ENCODE results near the gene GRIFIN.
A peak's percentile ranks its signal among the peaks of the same experiment; 100 is the strongest.

GRIFIN gene, protein sequence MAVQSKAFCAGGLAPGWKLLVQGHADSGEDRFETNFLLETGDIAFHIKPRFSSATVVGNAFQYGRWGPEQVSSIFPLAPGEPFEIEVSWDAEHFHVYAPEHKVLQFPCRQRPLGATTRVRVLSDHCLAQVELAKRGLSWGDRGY

GRCh38 chr7:2476298-2476697 is at the start of gene GRIFIN:
Gene GRIFIN, minus strand, starts transcription at chr7:2476398. Its CDS starts 15 bp downstream, at chr7:2476383.
- no peak for DNase-seq

- peak; percentile 75 for DNase-seq
Observed at GRCh38 chr7:2524808-2525657, 48.8 kb upstream of the GRIFIN start.

DNA sequence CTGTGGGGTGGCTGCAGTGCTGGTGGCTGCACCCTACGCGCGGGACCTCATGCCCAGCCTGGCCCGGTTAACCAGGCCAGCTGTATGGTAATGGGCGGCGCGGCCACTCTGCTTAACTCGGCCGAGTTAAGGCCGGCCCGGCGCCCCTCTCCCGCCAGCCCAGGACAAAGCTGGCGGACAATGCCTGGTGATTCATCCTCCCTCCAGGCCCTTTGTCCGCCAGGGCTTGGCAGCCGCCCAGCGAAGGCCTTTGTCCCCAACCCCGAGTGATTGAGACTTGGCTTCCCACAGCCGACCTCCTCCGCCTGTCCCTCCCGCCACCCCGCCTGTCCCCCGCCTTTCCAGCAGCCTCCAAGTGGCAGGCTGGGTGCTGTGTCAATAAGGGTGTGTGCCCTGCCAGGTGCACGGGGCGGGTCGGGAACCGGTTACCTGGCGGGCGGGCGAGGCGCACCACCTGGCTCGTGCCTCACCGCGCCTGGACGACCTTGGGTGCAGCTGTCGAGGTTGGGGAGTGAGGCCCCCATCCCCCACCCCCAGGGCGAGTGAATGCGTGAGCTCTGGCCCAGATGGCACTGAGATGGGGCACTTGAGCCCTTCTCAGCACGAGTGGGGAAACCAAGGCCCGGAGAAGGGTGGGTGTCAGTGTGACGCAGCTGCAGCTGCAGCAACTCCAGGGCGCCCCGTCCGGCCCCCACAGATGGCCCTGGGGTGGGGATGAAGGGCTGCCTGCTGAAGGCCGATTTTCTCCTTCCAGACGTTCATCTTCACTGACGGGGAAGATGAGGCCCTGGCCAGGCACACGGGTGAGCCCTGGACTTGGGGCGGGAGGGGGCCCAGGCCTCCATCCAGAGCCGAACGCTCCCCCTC is 48.0 kb upstream of the GRIFIN start:
- peak; percentile 99 for DNase-seq

GRCh38 chr7:2523461-2523936 is 47.3 kb upstream of the GRIFIN start:
- peak; percentile 90 for DNase-seq

- DNase-seq: peak; percentile 82
Observed at GRCh38 chr7:2522780-2523433, 46.7 kb upstream of the GRIFIN start.

DNA sequence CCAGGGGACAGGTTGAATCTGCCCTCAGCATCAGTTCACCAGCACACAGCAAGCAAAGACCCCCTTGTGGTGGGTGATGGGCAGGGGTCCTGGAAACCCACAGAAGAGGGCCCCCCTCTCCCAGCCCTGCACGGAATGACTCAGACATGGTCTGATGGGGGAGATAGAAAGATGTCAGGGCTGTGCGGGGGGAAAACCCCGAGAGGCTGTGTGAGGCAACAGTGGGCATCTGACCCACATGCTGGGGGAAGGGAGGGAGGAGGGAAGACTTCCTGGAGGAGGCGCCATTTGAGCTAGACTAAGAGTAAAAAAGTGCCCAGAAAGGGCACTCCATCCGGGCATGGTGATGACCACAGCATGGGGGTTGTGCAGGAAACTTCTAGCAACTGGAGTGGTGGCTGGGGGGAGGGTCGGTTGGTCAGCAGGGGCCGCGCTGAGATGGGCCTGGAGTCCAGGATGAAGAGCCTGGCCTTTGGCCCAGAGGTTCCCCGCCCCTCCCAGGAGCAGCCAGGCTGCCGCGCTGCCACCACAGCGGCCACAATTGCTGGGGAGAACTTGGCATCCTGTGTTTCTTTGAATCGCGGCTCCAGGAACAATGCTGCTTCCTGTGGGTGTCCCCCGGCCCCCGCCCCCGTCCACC is 45.9 kb upstream of the GRIFIN start:
- peak; percentile 74 for DNase-seq

GRCh38 chr7:2521341-2521745 is 45.1 kb upstream of the GRIFIN start:
- peak; percentile 47 for DNase-seq

DNA sequence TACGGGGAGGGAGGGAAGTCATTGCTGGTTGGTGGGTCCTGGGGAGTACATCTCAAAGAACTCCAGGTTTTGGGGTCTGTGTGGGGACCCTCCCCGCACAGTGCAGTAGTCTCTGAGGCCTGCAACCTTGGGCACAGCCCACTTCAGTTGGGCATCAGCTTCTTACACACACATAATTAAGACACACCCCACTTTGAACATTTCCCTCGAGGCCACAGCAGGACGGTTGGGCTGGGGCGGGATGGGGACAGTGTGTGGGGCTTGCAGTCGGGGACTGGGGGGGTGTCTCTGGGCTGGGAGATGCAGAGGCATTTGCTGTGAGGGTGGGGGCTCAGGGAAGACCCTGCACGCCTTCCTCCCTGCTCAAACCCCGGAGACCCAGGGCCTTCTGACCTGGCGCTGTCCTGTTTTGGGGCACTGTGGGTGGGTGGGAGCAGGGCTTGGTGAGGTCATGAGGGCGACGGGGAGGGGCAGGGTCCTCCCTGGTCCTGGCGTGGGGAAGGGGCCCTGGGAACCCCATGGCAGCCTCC is 44.6 kb upstream of the GRIFIN start:
- peak; percentile 45 for DNase-seq

GRCh38 chr7:2520131-2520760 is 44.0 kb upstream of the GRIFIN start:
- DNase-seq: peak; percentile 71

DNA sequence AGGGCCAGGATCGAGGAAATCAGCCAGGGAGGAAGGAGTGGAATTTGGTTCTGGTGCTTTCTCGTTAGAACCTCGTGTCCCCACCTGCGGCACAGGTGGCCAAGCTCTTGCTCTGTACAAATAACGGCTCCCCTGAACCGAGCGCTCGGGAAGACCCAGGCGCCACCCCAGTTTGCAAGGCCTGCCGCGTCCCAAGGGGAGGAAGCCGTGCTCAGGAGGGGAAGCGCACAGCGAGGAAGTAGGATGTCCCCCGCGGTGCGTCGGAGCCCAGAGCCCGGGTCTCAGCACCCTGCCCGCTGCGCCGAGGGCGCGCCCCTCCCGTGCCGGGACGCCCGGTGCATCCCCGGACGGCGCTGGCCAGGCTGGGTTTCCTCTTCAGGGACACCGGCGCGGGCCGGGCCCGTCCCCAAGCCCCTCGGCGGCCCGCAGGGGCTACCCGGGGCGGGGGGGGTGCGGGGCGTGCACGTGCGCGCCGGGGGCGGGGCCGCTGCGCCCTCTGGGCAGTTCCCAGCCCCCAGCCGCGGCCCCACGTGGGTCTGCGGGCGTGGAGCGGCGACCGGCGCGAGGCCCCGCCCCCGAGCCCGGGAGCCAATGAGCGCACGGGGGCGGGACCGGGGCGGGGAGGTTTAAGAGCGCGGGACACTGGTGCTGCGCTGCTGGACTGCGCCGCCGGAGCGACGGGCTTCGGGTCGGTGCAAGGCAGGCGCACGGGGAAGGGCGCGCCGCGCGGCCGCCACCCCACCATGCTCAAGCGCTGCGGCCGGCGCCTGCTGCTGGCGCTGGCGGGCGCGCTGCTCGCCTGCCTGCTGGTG is 43.1 kb upstream of the GRIFIN start, which contains the start of gene LFNG:
TSS of gene LFNG (plus strand) at position 656 of the 812 bp plus-strand sequence. CDS start at position 744, 88 bp downstream.
- DNase-seq: peak; percentile 97

DNA sequence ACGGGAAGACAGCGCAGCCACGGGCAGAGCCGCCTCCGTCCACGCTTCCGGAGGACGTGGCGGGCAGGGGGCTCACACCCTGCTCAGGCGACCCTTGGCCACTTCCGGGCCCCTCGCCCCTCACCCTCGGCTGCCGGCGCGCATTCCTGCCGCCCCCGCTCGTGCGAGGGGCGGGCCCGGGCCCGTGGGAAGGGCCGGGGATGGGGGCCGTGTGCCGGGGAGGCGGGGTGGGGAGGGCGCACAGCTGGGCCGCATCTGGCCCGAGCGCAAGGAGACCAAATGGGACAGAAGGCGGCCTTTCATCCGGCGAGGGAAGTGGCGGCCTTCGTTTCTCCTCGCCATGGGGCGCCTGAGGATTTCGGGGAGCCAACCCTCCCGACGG is 42.5 kb upstream of the GRIFIN start:
- DNase-seq: peak; percentile 83

GRCh38 chr7:2517678-2518507 is 41.7 kb upstream of the GRIFIN start:
- DNase-seq: peak; percentile 95

DNA sequence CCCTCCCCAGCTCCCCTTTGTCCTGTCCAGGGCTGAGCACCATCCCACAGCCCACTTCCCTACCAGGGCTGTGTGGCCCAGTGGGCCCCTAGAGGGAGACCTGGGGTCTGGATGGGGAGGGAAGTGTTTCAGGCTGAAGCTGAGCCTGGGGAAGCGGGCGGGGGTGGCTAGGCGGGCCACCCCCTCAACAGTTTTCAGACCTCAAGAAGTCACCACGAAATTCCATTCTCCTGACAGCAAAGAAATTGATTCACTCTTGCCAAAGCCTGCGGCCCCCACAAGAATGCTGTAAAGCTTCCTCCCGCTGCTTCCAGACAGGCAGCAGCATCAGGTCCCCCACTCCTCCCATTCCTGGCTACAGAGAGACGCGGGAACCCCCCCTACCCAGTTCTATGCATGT is 40.8 kb upstream of the GRIFIN start:
- DNase-seq: no peak

DNA sequence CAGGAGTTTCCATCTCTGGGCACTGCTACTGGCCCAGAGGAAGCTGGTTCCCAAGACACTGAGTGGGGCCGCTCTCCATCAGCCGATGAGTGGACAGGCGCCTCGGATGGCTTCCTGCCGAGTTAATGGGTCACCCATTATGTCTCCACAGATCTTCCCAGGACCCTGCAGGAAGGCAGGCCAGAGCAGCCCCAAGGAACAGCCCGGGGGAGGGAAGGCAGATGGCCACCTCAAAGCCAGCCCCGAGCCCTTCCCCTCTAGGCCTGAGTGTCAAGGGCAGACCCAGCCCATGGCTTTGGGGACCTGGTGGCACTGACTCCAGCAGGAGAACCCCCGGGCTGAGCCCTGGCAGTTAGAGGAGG is 40.0 kb upstream of the GRIFIN start:
- DNase-seq: no peak

- no peak for DNase-seq
Observed at GRCh38 chr7:2515424-2516193, 39.4 kb upstream of the GRIFIN start.

- no peak for DNase-seq
Observed at GRCh38 chr7:2514473-2515423, 38.5 kb upstream of the GRIFIN start.

- DNase-seq: no peak
Observed at GRCh38 chr7:2513702-2514101, 37.5 kb upstream of the GRIFIN start.

DNA sequence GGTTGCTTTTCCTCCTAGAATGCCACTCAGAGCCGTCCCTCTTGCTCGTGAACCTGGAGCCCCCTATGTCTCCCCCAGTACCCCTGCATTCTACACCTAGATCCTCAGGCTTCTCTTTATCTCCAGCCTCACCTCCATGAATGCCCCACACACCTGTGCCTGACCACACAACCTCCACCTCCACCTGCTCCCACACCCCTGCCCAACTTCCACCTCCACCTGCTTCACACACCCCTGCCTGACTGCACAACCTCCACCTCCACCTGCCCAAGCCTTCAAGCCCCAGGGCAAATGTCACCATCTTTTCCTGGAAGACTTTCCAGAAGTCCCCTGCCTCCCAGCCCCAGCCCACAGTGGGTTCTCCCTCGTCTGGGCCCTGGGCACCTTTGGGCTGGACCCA is 36.5 kb upstream of the GRIFIN start:
- peak; percentile 79 for DNase-seq

Data from DMS53 (cell line).